NCI-H2171 treated with DMSO at 0.1 percent for 48 hours (cell line): ENCODE measurements around the gene ABCD1.

Experiments
- DNase-seq: peaks from one replicate; lab custom pipeline; 2025; lab: John Stamatoyannopoulos, UW

The ABCD1 gene

GRCh38 chrX:153791104-153791852 is 66.6 kb downstream of the ABCD1 start:
- no peak for DNase-seq

- DNase-seq: no peak
These were observed 67.7 kb downstream of the ABCD1 start for GRCh38 chrX:153792368-153792767.

GRCh38 chrX:153793291-153793690 is 68.6 kb downstream of the ABCD1 start:
- no peak for DNase-seq
